ENCODE measurements around the gene CDKN1B. TPM values are rescaled to one million over a fixed set of nuclear protein-coding genes. Genes with fewer than 3 reads are reported as not detected.

CDKN1B gene
- total and polyA plus RNA-seq, 2 of the 13 experiments (the other 11 are each of a cell fraction or from before 2014, with no cell fraction given): 20.1 to 37.2 TPM

- TF ChIP-seq SPEN (CRISPR knock-in tag; IDR thresholded peaks at IDR 0.05; ENCODE audit: low read depth): peak; percentile 21; the same call in 1 of the 2 replicates
Observed at GRCh38 chr12:12723681-12724420, 6.7 kb downstream of the CDKN1B start (continued).

- H3K4me1 ChIP-seq (ENCODE audit: insufficient read depth, low read length): peaks cover 56% of the 10 kb centered on the region
- TSS peak; percentile 76 for BruUV-seq (replicated peaks)
- TF ChIP-seq MED1 (CRISPR knock-in tag; IDR thresholded peaks at IDR 0.05) (no peak), ATF2 (CRISPR knock-in tag; IDR thresholded peaks at IDR 0.05) (no peak), NFE2L1 (CRISPR knock-in tag; IDR thresholded peaks at IDR 0.05; ENCODE audit: borderline replicate concordance) (0 out of 2 replicates have a peak, but pooled peaks have one; percentile 30), ZNF747 (CRISPR knock-in tag; IDR thresholded peaks at IDR 0.05; ENCODE audit: borderline replicate concordance) (no peak), SALL2 (CRISPR knock-in tag; IDR thresholded peaks at IDR 0.05) (peak; percentile 5; the same call in 1 of the 2 replicates), TCF12 (IDR thresholded peaks at IDR 0.05) (no peak), TCF12 (CRISPR knock-in tag; IDR thresholded peaks at IDR 0.05) (no peak), ATF3 (CRISPR knock-in tag; IDR thresholded peaks at IDR 0.05) (no peak), SRSF1 (optimal IDR thresholded peaks at IDR 0.05; ENCODE audit: low read depth, low read length) (peak; percentile 31), HMG20B (CRISPR knock-in tag; conservative IDR thresholded peaks at IDR 0.05) (no peak), GRHL1 (CRISPR knock-in tag; conservative IDR thresholded peaks at IDR 0.05) (no peak; the same call in 1 of the 2 replicates)
- TF ChIP-seq, protein P1, sequence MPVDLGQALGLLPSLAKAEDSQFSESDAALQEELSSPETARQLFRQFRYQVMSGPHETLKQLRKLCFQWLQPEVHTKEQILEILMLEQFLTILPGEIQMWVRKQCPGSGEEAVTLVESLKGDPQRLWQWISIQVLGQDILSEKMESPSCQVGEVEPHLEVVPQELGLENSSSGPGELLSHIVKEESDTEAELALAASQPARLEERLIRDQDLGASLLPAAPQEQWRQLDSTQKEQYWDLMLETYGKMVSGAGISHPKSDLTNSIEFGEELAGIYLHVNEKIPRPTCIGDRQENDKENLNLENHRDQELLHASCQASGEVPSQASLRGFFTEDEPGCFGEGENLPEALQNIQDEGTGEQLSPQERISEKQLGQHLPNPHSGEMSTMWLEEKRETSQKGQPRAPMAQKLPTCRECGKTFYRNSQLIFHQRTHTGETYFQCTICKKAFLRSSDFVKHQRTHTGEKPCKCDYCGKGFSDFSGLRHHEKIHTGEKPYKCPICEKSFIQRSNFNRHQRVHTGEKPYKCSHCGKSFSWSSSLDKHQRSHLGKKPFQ (CRISPR knock-in tag; IDR thresholded peaks at IDR 0.05; ENCODE audit: insufficient replicate concordance): peak; percentile 10
Observed at GRCh38 chr12:12724421-12725085, 7.4 kb downstream of the CDKN1B start.

More at GRCh38 chr12:12724421-12725085, 7.4 kb downstream of the CDKN1B start:
- ChIA-PET POLR2A (interaction anchor here (0.9 to 3.1 kb wide), 8 partner anchors 9 to 411 kb away, joined by 3 to 66 read pairs (median 6); partner anchors contain the start of genes BORCS5 and CDKN1B), CTCF (ENCODE audit: low intra/inter-chr PET ratio, low total read pairs) (no interaction called here)
- H4K20me1 ChIP-seq (ENCODE audit: insufficient read depth, low read length): peaks cover 3% of the 10 kb centered on the region; the same call in 1 of the 2 replicates
- H3K9me3 ChIP-seq (ENCODE audit: low read length): no peaks in the 10 kb centered on the region
- H3K4me3 ChIP-seq (replicated peaks in 1 of 3; ENCODE audit: insufficient read depth in 1 of 3, low read depth in 2 of 3, low read length in 3 of 3): peak overlapping the region; percentile 73 to 96 (median 85)
- H2AFZ ChIP-seq (ENCODE audit: low read length): no peak overlapping the region
- ATAC-seq: peak; percentile 36
- 0% methylated on average over 26 of the region's 46 CpGs for WGBS (ENCODE audit: low lambda C conversion rate)
- peak overlapping the region; percentile 92 for H3K9ac ChIP-seq (ENCODE audit: insufficient read depth, low read depth, low read length)
- peak overlapping the region; percentile 89 for H3K4me2 ChIP-seq (ENCODE audit: low read depth, low read length)
- peaks cover 59% of the 10 kb centered on the region for H3K79me2 ChIP-seq (ENCODE audit: insufficient read depth, low read length)
- no peak for FAIRE-seq
- H3K27me3 ChIP-seq (ENCODE audit: control insufficient read depth in 1 of 2, insufficient read depth in 2 of 2, low read length in 2 of 2): no peaks in the 10 kb centered on the region
- no peak for DNase-seq (ENCODE audit: low spot score)
- peak overlapping the region; percentile 98 for H3K27ac ChIP-seq (ENCODE audit: extremely low read length, insufficient read depth, low read length)
- in situ Hi-C loops (cut with HindIII; ENCODE audit: extremely low pct_ligation_motif_present, low pct_unique_long_range_greater_than_20kb) (loop anchor here (25.0 kb wide), 1 partner anchor 637 kb away; no protein-coding TSS in a partner anchor), intact Hi-C loops (cut with micrococcal nuclease; ENCODE audit: unreplicated experiment) (loop anchor here (1.0 kb wide), 1 partner anchor 7 kb away; the partner anchor contains the start of gene CDKN1B)
- H3K36me3 ChIP-seq (replicated peaks in 1 of 2; ENCODE audit: control insufficient read depth in 1 of 2, insufficient read depth in 2 of 2, low read length in 2 of 2): 0 out of 5 replicates have a peak, but pooled peaks cover 1 to 9% of the 10 kb centered on the region in 2 experiments
